HuH-7.5 (cell line): ENCODE results near the gene ZNF488.

Experiments used
- DNase-seq: peaks from one replicate; pipeline ENCODE4 v3.0.0; 2011; ENCODE audit warnings: low spot score

Gene ZNF488

DNA sequence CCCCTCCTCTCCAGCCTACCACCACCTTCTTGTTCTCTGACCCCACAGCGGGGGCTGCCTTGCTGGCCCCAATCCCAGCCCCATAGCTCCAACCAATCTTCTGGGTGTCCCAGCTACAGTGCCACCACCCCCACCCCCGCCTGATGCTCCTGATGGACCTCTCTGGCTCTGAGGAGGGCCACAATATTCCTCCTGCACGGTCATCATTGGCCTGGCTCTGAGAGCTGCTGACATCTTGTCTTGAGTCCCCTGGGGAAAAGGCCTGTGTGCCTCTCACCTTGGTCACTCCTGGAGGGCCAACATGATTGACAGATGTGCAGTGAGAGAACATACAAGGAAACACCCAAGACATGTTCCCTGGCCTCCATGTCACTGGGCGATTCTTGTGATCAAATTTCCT lies 54.2 kb downstream of the ZNF488 start:
- no peak for DNase-seq

DNA sequence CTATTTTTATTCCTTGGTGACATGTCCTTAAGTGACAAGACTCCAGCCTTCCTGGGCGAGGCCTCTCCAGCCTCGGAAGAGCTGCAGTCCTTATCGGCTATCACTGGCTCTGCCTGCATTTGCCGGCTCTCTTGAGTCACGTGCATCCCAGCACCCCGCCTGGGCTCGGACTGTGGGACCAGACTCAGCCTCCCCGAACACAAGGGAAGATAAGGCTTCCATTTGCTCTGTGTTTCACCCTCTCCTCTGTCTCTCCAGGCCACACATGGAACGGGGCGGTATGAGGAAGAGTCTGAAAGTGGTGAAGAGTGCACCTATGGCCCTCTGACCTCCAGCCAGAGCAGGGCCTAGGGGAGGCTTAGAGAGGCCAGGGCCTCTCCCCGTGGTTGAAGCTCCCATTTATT lies 57.2 kb downstream of the ZNF488 start:
- no peak for DNase-seq

DNA sequence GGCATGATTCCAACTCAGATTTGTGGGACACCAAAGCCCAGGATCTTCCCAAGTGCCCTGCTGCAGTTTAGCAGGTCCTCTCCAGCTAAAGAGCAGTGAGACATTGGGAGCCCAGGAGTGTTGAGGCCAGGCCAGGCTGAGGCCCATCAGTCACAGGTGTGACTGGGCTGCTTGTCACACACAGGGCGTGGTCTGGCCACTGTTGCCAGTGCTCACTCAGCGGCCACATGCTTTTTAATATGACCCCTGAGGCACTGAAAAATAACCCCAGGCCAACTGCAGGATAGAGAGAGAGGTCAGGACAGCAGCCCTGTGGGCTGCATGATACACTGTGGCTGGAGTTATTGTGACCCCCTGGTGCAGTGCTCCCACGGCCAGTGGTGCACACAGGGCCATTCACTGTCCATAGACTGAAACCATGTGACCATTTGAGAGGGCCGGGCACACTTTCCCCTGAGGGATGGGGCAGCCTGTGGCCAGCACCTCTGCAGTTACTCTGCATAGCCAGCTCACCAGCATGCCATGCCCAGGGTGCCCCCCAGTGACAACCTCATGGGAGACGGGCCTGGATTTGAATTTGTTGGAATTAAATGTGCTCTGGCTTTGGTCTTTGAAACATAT lies 57.7 kb downstream of the ZNF488 start:
- no peak for DNase-seq

DNA sequence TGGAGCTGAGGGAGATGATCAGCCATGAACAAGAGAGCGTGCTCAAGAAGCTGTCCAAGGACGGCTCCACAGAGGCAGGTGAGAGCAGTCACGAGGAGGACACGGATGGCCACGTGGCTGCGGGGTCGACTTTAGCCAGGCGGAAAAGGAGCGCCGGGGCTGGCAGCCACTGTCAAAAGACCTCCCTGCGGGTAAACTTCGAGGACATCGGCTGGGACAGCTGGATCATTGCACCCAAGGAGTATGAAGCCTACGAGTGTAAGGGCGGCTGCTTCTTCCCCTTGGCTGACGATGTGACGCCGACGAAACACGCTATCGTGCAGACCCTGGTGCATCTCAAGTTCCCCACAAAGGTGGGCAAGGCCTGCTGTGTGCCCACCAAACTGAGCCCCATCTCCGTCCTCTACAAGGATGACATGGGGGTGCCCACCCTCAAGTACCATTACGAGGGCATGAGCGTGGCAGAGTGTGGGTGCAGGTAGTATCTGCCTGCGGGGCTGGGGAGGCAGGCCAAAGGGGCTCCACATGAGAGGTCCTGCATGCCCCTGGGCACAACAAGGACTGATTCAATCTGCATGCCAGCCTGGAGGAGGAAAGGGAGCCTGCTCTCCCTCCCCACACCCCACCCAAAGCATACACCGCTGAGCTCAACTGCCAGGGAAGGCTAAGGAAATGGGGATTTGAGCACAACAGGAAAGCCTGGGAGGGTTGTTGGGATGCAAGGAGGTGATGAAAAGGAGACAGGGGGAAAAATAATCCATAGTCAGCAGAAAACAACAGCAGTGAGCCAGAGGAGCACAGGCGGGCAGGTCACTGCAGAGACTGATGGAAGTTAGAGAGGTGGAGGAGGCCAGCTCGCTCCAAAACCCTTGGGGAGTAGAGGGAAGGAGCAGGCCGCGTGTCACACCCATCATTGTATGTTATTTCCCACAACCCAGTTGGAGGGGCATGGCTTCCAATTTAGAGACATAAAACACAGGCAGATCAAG lies 58.5 kb downstream of the ZNF488 start:
- no peak for DNase-seq

DNA sequence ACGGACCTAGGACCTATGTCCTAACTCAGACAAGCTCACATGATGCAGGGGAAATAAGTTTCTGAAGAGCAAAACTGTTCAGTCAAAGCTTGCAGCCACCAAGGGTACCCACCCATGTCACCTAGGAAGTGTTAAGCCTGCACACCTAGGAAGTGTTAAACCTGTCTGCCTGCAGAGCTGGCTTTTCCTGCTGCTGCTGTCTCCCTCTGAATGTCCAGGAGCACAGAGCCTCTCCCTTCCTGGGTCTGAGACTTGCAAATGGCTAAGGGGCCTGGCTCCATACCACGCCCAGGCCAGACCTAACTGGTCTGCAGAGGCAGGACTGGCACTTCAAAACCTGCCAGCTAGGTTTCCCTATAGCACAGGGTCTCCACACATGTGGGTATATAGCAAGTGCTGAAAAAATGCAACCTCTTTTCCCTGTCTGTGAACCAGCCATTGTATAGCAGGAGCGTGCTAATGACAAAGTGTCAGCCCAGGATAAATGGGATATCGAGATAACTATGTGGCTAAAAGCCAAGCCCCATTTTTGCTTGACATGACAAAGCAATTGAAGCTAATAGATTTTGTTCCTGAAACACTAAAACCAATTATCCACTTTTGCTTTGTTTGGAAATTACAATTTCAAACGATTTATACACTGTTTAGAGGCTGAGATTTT lies 60.3 kb downstream of the ZNF488 start:
- no peak for DNase-seq

GRCh38 chr10:47323087-47323486 lies 61.0 kb downstream of the ZNF488 start:
- DNase-seq, result no peak

GRCh38 chr10:47322300-47323061 lies 61.6 kb downstream of the ZNF488 start, which contains the start of gene GDF2:
GDF2 (plus strand) TSS chr10:47322454; CDS start chr10:47322669, 215 bp downstream.
- DNase-seq, result no peak

DNA sequence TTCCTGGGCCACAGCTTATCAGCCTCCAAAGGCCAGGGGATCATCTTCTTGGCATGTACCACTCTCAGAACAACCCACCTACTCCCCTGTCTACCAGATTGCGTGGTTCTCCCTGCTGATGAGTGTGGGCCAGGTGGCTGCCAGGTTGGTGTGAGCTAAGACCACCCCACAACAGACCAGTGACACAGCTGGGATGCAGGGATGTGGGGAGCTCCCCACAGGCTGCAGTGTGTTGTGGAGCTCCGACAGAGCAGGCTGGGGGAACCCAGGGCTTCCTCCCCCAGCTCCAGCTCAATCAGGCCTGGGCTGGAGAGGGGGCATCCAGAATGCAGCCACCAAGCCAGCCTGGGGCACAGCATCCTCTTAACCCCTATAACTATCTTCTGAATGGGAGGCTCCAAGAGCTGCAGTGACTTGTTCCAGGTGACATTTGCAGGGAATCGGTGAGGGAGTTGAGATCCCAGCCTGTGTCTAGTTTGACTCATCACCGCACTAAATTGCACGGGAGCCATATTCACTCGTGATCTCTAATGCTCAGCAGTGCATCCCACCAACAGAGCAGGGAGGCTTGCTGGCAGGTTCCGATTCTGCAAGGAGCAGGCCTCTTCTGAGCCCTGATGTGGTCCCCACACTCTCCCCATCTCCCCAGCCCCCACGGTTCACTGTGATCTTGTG lies 62.4 kb downstream of the ZNF488 start:
- no peak for DNase-seq

GRCh38 chr10:47320812-47321211 lies 63.3 kb downstream of the ZNF488 start:
- no peak for DNase-seq

- no peak for DNase-seq
Measured at GRCh38 chr10:47319784-47320183, 64.3 kb downstream of the ZNF488 start.

GRCh38 chr10:47318706-47319105 lies 65.4 kb downstream of the ZNF488 start:
- no peak for DNase-seq

DNA sequence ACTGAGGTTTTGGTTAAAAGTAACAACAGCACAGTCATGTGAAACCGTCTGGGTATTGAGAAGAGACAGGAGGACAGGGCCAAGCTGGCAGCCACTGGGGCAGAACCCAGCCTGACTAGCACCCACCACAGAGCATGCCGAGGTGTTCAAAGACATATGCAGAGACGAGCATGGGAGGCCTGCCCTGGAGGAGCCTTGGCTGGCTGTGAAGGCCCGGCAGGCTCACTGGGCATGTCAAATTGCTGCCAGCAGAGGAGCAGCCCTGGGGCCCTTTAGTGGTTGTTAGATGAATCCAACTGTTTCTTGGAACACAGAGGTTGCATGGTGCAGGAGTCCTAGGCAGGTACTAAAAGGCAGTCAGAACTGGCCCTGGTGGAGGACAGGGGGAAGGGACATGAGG lies 66.8 kb downstream of the ZNF488 start:
- DNase-seq, result no peak

DNA sequence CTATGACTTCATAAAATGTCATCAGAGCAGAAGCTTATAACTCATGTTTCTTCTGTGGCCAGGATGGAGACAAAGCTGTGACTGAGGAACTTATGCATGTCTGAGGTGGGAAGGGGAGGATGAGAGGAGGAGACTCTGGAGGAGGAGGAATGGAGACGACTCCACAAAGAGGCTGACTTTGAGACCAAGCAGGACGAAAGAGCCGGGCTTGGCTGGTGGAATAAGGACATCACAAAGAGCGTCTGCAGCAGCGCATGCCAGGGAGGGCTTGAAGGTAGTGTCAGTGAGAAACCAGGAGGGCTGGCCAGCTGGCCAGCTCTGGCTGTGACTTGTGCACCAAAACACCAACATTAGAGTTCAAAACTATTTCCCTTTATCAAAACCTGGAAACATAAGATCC lies 68.0 kb downstream of the ZNF488 start:
- no peak for DNase-seq
